Endothelial cell of hepatic sinusoid (primary cell): ENCODE data around the gene FRA10AC1.

ENCODE experiments used
- in situ Hi-C: cut with HindIII; loops from 2 replicates; pipeline ENCODE4 v1.10.0; 2017; ENCODE audit warnings: low sequenced_read_pairs

Gene FRA10AC1, protein sequence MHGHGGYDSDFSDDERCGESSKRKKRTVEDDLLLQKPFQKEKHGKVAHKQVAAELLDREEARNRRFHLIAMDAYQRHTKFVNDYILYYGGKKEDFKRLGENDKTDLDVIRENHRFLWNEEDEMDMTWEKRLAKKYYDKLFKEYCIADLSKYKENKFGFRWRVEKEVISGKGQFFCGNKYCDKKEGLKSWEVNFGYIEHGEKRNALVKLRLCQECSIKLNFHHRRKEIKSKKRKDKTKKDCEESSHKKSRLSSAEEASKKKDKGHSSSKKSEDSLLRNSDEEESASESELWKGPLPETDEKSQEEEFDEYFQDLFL

DNA sequence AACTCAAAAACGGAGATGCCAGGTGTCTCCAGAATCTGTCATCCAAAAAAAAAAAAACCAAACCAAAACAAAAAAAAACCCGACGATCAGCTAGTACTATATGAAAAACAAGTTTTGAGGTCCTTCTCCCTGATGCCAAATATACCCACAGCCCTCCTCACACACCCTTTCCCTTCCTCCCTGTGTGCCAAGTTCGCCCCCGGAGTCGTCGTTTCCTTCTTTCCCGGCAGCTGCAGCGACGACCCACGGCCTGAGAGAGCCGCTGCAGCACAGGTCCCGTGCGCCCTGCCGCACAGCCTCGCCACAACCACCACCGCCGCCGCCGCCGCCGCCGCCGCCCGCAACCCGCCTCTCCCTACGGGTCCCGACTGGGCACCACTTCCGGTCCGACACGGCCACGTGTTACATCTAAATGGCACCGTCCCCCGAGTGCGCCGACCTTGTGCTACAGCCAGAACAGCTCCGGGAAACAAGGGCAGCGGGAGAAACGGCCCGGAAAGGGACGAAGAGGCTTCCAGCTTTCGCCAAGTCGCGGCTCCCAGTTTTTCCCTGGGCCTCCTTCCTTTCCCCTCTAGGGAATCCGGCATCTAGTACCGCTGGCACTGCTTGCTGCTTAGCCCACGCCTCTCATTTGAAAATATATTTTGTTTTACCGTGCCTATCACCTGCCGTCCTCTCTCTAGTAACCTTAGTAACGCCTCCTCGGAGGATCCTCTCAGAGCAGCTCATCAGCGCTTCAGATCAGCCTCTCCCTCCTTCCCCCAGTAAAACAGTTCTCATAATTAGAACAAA, at the start of gene FRA10AC1:
Gene FRA10AC1, minus strand, starts transcription at position 383 of the 792 bp plus-strand sequence. CDS start 2,486 bp downstream, outside the sequence.
- in situ Hi-C loops: no loop called here

DNA sequence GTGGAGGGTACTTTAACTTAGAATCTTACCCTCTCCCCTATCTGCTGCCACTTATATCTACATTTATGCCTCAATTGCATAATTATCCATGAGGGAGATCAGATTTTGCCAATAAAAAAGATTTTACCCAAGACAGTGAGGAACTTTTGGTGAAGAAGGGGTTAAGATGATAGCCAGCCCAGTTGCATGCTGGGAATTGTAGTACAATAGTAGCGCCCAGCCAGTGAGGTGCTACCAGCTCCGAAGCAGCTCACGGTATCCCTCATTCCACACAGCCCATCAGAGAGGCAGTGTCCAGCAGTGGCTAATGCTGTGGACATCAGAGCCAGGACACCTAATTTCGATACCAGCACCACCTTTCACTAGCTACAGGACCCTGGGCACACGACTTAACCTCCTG, 49.4 kb upstream of the FRA10AC1 start:
- in situ Hi-C loops: loop anchor here (5.0 to 25.0 kb wide), 3 partner anchors 90 to 190 kb away; partner anchors contain the start of gene FFAR4

DNA sequence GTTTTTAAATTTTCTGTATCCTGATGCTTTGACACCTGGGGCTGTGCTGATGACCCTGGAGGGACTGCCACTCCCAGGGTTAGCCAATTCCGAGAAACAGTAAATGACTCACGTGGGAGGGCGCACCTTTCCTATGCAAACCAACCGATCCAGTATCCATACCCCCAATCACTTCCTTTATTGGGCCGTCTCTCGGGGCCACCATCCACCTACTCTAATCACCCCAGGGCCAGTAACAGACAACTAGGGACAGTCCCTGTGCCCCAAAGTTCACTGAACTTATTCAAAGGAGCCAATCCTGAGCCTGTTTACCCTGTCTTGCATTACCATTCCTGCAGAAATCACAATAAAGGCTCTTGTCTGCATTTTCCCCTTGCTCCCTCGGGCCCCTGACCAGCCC, 48.7 kb upstream of the FRA10AC1 start:
- in situ Hi-C loops: loop anchor here (5.0 to 25.0 kb wide), 3 partner anchors 89 to 189 kb away; partner anchors contain the start of gene FFAR4

DNA sequence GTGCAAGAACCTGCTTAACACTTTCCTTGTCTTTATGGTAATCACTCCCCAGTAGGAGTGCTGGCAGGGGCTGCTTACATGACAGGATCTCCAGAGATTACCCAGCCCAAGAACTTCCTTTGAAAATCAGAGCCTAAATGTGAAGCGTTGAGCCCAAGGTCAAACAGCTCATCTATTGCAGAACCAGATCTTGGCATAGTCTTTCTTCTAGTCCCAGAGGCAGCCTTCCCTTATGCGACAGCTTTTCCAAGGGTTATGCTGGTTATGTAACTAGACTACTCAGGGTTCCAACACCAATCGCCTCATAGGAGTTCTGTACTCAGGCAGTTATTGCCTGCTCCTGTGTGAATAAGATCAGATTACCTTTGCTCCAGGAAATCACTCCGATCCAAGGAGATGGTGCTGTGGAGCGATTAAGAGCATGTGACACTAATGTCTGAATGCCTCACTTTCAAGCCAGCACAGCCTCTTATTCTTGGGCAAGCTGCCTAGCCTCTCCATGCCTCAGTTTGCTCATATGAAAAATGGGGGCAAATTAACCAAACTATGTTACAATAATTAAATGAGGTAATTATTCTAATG, 46.9 kb upstream of the FRA10AC1 start:
- in situ Hi-C loops: no loop called here

DNA sequence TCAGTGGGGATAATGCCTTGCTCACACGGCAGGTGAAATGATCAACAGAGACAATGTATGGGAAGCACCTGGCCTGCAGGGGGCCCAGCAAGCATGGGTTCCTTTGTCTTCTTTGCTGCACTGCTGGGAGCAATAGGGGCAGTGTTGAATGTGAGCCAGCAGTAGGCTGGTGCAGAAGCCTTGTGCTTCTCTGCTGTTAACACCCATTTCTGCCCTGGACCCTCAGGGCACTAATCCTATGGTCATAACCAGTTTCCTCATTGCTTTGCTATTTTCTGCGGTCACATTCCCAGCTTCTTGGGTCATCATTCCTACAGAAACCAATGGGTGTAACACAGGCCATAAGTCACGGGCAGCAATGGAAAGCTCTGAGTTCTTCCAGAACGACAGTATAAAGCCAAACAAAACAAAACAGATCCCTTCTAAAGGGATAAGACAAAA, 44.5 kb upstream of the FRA10AC1 start:
- in situ Hi-C loops: no loop called here

DNA sequence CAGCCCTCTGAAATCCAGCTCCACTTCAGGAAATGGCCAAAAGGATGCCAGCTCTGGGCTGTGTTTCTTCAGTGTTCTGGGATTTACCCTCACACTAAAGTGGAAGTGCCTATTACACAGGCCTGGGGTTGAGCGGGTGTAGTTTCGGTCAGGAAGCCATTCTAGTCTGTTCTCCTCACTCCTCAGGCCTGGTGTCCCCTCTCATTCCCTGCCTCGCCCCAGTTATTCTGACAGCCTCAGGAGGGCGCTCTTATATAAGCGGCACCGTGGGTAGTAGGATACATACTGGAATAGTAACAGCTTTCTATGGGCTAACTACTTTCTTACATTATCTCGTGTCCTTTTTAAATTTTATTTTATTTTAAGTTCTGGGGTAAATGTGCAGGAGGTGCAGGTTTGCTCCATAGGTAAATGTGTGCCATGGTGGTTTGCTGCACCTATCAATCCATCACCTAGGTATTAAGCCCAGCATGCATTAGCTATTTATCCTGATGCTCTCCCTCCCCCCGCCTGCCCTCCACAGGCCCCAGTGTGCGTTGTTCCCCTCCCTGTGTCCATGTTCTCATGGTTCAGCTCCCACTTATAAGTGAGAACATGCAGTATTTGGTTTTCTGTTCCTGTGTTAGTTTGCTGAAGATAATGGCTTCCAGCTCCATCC, 43.1 kb upstream of the FRA10AC1 start:
- in situ Hi-C loops: no loop called here

DNA sequence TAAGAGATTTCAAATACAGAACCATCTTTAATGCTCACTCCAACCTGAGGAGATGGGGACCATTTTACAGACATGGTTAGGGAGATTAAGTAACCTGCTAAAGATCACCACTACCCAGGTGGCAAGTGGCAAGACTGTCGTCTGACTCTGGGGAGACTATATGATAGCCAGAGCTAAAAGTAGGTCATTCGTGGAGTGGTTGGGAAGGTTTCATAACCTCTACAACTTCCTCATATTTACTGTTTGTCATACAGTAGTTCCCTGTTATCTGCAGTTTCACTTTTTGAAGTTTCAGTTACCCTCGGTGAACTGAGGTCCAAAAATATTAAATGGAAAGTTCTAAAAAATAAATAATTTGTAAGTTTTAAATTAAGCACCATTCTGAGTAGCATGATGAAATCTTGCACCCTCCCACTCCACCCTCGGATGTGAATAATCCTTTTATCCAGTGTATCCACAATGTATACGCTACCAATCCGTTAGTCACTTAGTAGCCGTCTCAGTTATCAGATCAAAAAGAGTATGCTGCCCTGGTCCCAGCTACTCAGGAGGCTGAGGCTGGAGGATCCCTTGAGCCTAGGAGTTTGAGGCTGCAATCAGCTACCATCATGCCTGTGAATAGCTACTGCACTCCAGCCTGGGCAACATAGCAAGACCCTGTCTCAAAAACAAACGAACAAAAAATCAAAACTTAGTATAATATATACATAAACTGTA, 40.4 kb upstream of the FRA10AC1 start:
- in situ Hi-C loops: no loop called here

DNA sequence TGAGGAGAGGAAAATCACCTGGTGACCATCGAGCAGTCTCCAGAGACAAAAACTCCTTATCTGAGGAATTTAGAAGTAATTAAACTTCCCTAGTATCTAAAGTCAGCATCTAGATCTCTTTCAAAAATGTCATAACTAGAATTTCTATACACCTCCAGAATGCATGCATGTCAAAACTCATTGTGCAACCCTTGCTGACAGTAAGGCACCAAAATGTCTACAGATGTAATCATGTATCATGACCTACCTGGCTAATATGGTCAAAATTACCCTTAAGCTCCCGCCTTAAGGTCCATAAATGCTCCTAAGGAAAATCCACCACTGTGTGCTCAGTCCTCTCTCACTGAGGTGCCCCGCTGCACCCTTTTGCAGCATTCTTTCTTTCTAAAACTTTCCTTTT, 39.0 kb upstream of the FRA10AC1 start:
- in situ Hi-C loops: no loop called here

DNA sequence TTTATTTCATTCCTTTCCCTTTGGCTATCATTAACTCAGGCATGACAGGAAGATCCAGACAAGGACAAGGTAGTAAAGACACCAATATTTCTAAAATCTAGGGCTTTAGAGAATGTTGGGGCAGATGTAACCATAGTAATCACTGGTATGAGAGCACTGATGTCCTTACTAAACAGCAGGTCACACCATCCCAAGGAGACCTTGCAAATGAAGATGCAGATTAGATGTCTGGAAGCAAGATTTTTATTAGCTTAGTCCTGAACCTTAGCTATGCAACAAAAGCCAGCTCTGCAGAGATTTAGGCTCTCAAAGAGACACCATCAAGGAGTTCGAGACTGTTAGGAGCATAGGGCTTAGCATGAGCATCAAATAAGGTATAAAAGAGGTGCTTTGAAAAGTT, 23.6 kb upstream of the FRA10AC1 start:
- in situ Hi-C loops: no loop called here

DNA sequence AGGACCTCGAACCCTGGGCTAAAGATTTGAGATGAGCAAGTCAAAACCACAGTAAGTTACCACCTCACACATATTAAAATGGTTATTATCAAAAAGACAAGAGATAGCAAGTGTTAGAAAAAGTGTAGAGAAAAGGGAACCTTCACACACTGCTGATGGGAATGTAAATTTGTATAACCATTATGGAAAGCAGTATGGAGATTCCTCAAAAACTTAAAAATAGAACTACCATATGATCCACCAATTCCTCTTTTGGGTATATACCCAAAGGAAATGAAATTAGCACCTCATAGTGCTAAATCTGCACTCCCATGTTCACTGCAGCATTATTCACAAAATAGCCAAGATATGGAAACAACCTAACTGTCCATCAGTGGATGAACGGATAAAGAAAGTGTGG, 20.8 kb upstream of the FRA10AC1 start:
- in situ Hi-C loops: no loop called here

DNA sequence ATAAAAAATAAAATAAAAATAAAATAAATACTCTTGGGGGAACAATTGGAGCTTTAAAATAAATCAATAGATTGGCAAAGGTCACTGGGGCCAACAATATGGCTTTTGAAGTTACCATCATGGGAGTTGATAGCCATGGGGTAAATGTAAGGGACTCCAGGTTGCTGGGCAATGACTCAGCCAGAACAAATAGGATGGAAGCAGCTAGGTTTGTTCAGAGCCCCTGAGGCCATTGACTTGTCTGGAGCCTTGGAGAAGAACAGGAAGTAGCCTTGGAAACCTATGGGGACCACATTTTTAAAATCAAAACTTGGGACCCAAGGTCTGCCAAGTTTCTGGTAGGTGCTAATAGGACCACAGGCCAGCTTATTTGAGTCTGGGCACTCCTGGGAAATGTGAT, 20.2 kb upstream of the FRA10AC1 start:
- in situ Hi-C loops: no loop called here

DNA sequence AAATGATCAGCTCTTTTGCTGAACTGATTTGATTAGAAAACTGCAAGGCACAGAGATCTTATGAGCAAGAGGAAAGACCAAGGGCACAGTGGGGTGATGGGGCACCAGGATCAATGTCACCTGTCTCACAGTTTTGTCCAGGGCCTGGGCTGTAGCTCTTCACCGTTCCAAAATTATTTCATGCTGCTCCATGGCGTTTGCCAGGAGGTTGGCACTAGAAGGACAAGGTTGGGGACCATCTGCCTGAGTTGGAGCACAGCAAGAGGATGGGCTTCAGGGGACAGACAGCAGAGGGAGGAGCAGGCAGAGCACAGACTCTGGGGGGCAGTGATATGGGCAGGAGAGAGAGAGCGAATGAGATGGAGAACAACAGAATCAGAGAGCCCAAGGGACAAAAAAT, 17.5 kb upstream of the FRA10AC1 start:
- in situ Hi-C loops: no loop called here

DNA sequence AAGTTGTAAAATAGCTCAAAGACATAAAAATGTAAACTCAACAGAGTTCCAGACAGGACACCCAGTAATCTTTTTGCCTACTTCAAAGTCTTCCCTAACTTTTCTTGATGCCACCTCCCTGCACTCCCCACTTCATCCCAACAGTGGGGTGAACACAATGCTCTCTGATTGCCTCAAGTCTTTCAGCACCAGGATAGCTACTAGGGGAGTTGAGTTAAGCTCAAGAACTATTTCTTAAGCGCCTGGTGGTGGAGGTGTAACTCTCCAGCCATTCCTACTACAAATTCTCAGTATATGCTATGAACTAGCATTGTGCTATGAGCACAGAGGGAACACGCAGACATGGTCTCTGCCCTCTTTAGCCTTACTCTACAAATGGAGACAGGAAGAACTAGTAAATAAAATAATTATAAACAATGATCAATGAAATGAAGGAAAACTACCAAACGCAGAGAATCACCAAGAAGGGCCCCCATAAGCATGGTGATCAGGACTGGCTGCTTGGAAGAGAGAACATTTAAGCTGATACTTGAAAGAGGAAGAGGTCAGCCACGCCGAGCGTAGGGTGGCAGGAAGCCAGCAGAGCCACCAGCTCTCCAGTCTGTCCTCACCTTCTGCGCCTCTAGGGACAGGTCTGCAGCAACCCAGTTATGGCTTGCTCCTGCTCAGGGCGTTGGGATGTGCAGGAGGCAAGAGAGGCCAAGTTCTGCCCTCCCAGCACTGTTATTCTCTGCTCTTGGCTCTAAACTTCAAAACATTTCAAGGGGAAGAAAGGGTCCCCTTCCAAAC, 16.7 kb upstream of the FRA10AC1 start:
- in situ Hi-C loops: no loop called here

DNA sequence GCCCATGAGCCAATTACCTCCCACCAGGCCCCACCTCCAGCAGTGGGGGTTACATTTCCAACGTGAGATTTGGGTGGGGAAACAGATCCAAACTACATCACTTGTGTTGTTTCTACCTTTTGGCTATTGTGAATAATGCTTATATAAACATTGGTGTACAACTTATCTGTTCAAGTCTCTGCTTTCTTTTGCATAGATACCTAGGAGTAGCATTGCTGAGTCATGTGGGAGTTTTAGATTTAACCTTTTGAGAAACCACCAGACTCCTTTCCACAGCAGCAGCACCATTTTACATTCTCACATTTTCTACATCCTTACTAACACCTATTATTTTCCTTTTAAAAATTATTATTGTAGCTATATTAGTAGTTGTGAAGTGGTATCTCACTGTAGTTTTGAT, 14.4 kb upstream of the FRA10AC1 start:
- in situ Hi-C loops: no loop called here

DNA sequence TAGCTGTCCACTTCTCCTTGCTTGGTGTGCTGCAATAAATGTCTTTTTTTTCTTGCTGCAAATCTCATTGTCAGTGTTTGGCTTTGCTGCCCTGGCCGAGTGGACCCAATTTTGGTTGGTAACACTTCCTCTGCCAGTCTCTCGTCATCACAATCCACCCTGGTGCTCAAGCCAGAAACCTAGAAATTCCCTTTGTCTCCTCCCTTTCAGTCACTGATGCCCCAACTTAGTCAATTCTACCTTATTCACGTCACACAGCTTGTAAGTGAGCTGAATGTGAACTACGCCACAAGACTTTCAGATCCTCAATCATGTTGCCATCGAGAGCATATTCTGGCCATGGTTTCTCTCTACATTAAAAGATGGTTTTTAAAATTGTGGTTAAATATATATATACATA, 13.0 kb upstream of the FRA10AC1 start:
- in situ Hi-C loops: no loop called here

DNA sequence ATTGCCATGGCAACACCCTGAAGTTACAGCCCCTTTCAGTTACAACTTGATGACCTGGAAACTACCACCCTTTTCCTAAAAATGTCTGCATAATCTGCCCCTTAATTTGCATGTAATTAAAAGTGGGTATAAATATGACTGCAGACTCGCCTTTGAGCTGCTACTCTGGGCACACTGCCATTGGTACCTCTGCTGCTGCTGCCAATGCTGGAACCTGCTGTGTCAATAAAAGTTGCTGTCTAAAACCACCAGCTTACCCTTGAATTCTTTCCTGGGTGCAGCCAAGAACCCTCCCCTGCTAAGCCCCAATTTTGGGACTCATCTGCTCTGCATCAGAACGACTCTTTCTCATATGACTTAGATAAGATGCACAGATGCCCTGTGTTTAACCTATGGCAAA, 10.2 kb upstream of the FRA10AC1 start:
- in situ Hi-C loops: no loop called here

DNA sequence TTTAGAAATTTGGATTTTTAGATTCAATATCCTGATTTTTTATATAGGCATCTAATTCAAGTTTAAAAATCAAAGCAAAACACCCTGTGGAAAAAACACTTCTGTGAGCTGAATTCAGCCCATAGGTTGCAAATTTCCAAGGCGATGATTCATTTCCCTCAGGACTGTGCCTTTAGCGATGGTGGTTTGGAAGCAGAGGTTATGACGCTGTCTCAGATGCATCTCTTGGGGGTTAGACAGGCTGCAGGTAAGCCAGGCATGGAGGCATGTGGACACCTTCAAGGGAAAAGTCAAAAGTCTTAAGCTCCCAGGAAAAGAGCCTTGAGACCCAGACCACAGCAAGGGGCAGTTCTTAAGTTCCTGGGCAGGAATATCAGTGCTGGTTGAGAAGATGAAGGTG, 9.5 kb upstream of the FRA10AC1 start:
- in situ Hi-C loops: no loop called here

DNA sequence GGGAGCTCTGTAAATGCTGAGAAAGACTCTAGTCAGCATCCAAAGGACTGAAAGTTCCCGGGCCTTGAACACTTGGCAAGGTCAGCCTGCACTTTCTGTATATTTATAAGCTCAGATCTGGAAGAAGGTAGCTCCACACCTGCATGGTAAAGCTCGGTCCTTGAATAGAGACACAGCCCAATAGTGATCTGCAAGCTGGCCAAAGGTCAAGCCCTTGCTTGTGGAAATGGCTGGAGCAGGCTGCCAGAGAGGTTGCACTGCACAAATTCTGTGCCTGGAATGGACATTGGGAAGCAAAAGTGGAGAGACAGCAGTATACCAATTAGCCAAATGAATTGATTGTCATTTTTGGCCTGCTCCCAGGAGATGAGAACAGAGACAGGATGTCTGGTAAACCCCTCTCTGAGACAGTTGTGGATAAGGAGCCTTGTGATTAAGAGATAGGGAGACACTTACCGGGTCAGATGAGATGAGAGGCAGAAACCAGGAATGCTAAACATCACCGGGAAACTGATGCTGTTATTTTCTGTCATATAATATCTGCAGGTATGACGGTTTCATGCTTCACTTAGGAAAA, 8.0 kb upstream of the FRA10AC1 start:
- in situ Hi-C loops: no loop called here

DNA sequence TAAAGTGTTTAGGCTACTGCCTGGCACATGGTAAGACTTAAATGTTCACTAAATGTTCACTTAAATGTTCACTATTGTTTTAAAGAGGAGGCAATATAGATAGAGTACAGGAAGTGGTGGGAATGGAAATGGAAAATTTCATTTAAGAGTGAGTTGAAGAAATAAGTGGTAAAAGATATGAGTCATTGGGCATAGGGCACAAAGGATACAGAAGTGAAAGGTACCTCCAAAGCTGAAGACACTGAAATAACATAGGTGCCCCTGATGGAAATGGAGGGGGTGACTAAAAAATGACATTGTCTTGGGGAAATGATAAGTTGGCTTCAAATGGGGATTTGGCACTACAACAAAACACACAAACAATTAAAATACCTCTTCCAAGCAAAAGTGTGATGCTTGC, 5.2 kb upstream of the FRA10AC1 start:
- in situ Hi-C loops: no loop called here
